Uterus (tissue), 4 donors: ENCODE measurements around the gene ECT2. TPM values are rescaled to one million over a fixed set of nuclear protein-coding genes. Genes with fewer than 3 reads are reported as not detected.

Experiments used
- DNase-seq, 2 donors: peaks; one replicate each; pipeline ENCODE4 v3.0.0-alpha.2; 2019 to 2020
- H3K27ac ChIP-seq, 2 donors: fragments of 200-600 bp; sonication (generic); 1 replicate in 1 of 2; 2 replicates in 1 of 2; pipeline ENCODE4 v1.5.1; 2016 to 2018
- H3K27me3 ChIP-seq, 2 donors: fragments of 200-600 bp; sonication (generic); one replicate each; pipeline ENCODE4 v1.5.1; 2018 to 2019; ENCODE audit warnings: control low read depth in 1 of 2
- H3K36me3 ChIP-seq, 2 donors: fragments of 200-600 bp; sonication (generic); one replicate each; pipeline ENCODE4 v1.5.1; 2019; ENCODE audit warnings: control low read depth in 1 of 2
- H3K4me1 ChIP-seq, 2 donors: fragments of 200-600 bp; sonication (generic); one replicate each; pipeline ENCODE4 v1.5.1; 2018 to 2019; ENCODE audit warnings: control low read depth in 1 of 2
- H3K4me3 ChIP-seq, 2 donors: fragments of 200-600 bp; sonication (generic); 1 replicate in 1 of 2; 2 replicates in 1 of 2; pipeline ENCODE4 v1.5.1; 2018 to 2019; ENCODE audit warnings: mild to moderate bottlenecking in 1 of 2
- H3K9me3 ChIP-seq, 2 donors: fragments of 200-600 bp; sonication (generic); one replicate each; pipeline ENCODE4 v1.5.1; 2019; ENCODE audit warnings: control low read depth in 1 of 2
- POLR2A ChIP-seq, 2 donors: fragments of 450-650 bp; IDR thresholded peaks; one replicate each; pipeline ENCODE4 v1.6.1; 2016; ENCODE audit warnings: antibody characterized with exemption in 2 of 2, mild to moderate bottlenecking in 1 of 2, moderate library complexity in 1 of 2
- intact Hi-C: fragments of 100-400 bp; cut with DNase I; formaldehyde crosslinking; loops from one replicate; pipeline ENCODE4 v1.15.1; 2023; ENCODE audit warnings: low total_unique reads
- total RNA-seq, 4 donors: library from RNA; depleted of rRNA in 3 of 4; stranded (reverse); fragments of >200 nt in 3 of 4; gene quantifications; one replicate each; pipeline versions ENCODE4 v1.1.0 to v1.2.4, GENCODE V29; 2014 to 2023
- TF ChIP-seq, protein P1 (sequence below), 4 experiments: fragments of 200-600 bp in 2 of 4; fragments of 450-650 bp in 2 of 4; sonication (generic) in 2 of 4; IDR thresholded peaks; one replicate each; pipeline ENCODE4 v1.5.1; 2016 to 2019; ENCODE audit warnings: antibody characterized with exemption in 4 of 4, mild to moderate bottlenecking in 2 of 4, moderate library complexity in 1 of 4
- donor health status: DM: yes; HTN: yes; CAD: no.

Gene ECT2
- total RNA-seq, 4 donors from 2014 or later, result 2.6 to 52.9 (median 4.9) TPM

DNA sequence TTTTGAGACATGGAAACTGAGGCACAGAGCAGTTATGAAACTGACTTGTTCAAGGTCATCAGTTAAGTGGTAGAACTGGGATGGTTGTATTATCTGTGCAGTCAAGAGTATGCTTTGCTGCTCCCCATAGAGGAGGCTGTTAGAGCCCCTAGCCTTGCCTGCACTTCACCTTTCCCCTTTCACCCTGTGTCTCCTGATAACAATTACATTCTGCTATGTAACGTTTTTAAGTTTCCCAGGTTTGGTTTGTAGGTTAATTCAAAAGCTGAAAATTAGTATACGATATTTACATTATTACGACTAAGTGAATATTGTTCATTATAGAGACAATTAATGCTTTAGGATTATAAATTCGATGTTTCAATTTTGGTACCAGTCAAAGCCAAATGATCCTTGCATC, 89.9 kb downstream of the ECT2 start:
- Histone ChIP-seq H3K9me3 (no peaks in the 10 kb centered on the region), H3K4me1 (no peaks in the 10 kb centered on the region), H3K36me3 (no peaks in the 10 kb centered on the region), H3K27me3 (no peaks in the 10 kb centered on the region), H3K4me3 (no peak overlapping the region), H3K27ac (no peak overlapping the region)
- TF ChIP-seq POLR2A (IDR thresholded peaks at IDR 0.05), result no peak
- TF ChIP-seq, protein P1, sequence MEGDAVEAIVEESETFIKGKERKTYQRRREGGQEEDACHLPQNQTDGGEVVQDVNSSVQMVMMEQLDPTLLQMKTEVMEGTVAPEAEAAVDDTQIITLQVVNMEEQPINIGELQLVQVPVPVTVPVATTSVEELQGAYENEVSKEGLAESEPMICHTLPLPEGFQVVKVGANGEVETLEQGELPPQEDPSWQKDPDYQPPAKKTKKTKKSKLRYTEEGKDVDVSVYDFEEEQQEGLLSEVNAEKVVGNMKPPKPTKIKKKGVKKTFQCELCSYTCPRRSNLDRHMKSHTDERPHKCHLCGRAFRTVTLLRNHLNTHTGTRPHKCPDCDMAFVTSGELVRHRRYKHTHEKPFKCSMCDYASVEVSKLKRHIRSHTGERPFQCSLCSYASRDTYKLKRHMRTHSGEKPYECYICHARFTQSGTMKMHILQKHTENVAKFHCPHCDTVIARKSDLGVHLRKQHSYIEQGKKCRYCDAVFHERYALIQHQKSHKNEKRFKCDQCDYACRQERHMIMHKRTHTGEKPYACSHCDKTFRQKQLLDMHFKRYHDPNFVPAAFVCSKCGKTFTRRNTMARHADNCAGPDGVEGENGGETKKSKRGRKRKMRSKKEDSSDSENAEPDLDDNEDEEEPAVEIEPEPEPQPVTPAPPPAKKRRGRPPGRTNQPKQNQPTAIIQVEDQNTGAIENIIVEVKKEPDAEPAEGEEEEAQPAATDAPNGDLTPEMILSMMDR (IDR thresholded peaks at IDR 0.05), result no peak
- no peak for DNase-seq
- intact Hi-C loops, result no loop called here

DNA sequence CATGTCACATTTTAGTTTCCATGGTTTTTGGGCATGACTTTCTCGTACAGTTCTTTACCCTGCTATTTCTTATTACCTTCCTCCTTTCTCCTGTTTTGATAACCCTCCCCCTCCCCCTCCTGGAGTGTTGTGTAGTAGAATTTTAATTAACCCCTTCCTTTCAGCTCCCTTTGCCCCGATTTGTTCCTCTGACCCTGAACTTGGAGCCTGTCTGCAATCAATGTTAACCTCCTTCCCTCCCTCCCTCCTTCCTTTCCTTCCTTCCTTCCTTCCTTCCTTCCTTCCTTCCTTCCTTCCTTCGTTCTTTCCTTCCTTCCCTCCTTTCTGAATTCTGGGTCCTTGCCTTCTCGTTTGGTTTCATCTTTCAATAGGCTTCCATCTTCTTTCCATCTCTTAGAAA, 90.4 kb downstream of the ECT2 start:
- no peak for DNase-seq
- H3K4me3 ChIP-seq, result no peak overlapping the region
- H3K27me3 ChIP-seq, result no peaks in the 10 kb centered on the region

DNA sequence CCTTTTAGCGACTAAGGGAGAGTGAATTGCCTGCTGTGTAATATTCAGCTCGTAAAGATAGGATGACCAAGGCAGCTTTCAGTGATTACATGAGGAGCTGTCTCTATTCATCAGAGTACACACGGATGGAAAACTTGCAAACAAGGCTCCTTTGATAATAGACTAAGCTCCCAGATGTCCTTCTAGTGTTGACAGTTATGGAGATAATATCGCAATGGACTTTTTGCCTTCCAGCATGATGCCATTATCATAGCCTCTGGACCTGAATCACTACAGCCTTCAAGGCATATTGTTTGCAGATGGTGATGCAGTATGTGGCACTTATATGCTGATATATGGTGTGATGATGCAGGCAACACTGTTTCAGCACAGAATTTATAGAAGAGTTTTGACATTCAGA, 93.9 kb downstream of the ECT2 start:
- TF ChIP-seq, protein P1 (IDR thresholded peaks at IDR 0.05), result no peak
- no peak for TF ChIP-seq POLR2A (IDR thresholded peaks at IDR 0.05)
- Histone ChIP-seq H3K27me3 (no peaks in the 10 kb centered on the region), H3K27ac (no peak overlapping the region), H3K9me3 (no peaks in the 10 kb centered on the region), H3K4me3 (no peak overlapping the region), H3K36me3 (no peaks in the 10 kb centered on the region), H3K4me1 (no peaks in the 10 kb centered on the region)
- intact Hi-C loops, result no loop called here
- DNase-seq, result no peak

More for the DNA sequence above, 90.4 kb downstream of the ECT2 start:
- H3K27ac ChIP-seq, result no peak overlapping the region
- H3K4me1 ChIP-seq, result no peaks in the 10 kb centered on the region
- no peaks in the 10 kb centered on the region for H3K9me3 ChIP-seq
- H3K36me3 ChIP-seq, result no peaks in the 10 kb centered on the region
- no peak for TF ChIP-seq POLR2A (IDR thresholded peaks at IDR 0.05)
- TF ChIP-seq, protein P1 (IDR thresholded peaks at IDR 0.05), result no peak
- intact Hi-C loops, result no loop called here

DNA sequence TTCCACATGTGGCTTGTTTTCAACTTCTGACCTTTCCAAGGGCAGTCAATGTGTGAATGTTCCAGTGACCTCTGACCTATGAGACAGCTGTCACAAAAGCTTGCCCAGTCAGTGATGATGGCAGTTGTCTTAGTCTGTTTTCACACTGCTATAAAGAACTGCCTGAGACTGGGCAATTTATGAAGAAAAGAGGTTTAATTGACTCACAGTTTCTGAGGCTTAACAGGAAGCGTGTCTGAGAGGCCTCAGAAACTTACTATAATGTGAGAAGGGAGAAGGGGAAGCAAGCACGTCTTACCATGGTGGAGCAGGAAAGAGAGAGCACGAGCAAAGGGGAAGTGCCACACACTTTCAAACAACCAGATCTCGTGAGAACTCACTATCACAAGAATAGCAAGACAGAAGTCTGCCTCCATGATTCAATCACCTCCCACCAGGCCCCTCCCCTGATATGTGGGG, 95.6 kb downstream of the ECT2 start:
- no peaks in the 10 kb centered on the region for H3K9me3 ChIP-seq
- no peak overlapping the region for H3K27ac ChIP-seq
- no peak overlapping the region for H3K4me3 ChIP-seq
- H3K4me1 ChIP-seq, result no peaks in the 10 kb centered on the region
- no peaks in the 10 kb centered on the region for H3K27me3 ChIP-seq
- TF ChIP-seq POLR2A (IDR thresholded peaks at IDR 0.05), result no peak
- TF ChIP-seq, protein P1 (IDR thresholded peaks at IDR 0.05), result no peak
- intact Hi-C loops, result no loop called here
- no peaks in the 10 kb centered on the region for H3K36me3 ChIP-seq
- DNase-seq, result no peak

DNA sequence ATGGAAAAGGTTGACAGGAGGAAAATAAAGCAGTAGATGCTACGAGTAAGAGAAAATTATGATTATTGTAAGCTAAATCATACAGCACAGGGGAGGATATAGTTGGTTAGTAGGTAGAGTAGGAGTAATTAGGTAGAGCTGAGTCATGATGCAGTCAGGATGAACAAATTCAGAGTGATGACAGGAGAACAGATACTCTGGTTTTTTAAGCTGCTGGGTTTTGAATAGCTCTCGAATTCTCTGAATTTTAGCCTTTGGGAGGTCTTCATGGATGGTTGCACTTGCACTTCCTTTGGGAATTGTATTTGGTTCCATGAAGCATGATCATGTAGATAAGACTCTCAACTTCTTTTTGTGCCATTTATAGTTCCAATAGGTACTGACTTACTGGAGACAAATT, 96.2 kb downstream of the ECT2 start:
- H3K36me3 ChIP-seq, result no peaks in the 10 kb centered on the region
- no peaks in the 10 kb centered on the region for H3K9me3 ChIP-seq
- H3K4me1 ChIP-seq, result no peaks in the 10 kb centered on the region
- no peak for DNase-seq
- no peak overlapping the region for H3K27ac ChIP-seq
- no peaks in the 10 kb centered on the region for H3K27me3 ChIP-seq
- intact Hi-C loops, result no loop called here
- no peak overlapping the region for H3K4me3 ChIP-seq
- TF ChIP-seq, protein P1 (IDR thresholded peaks at IDR 0.05), result no peak
- no peak for TF ChIP-seq POLR2A (IDR thresholded peaks at IDR 0.05)
